Heart left ventricle (tissue), 16 donors: ENCODE results near the gene DMGDH. TPM values are rescaled to one million over a fixed set of nuclear protein-coding genes. Genes with fewer than 3 reads are reported as not detected.

ENCODE experiments used
- ATAC-seq, 4 donors: fragments of 200-7000 bp; cut with Tn5 transposase; one replicate each; pipeline ENCODE4 v1.9.1; 2020 to 2022; ENCODE audit warnings: moderate library complexity in 4 of 4, mild to moderate bottlenecking in 3 of 4, moderate number of reproducible peaks in 1 of 4
- DNase-seq, 5 donors: peaks; one replicate each; pipeline ENCODE4 v3.0.0-alpha.2; 2020
- H3K27ac ChIP-seq, 12 donors: fragments of 200-600 bp; sonication (generic) in 4 of 12; one replicate each; pipeline versions ENCODE4 v1.5.0 to v1.8.0; 2016 to 2022; ENCODE audit warnings: mild to moderate bottlenecking in 2 of 12
- H3K27me3 ChIP-seq, 9 donors: fragments of 200-600 bp; sonication (generic) in 2 of 9; one replicate each; pipeline versions ENCODE4 v1.5.1 to v1.8.0; 2016 to 2022; ENCODE audit warnings: mild to moderate bottlenecking in 3 of 9
- H3K36me3 ChIP-seq, 9 donors: fragments of 200-600 bp; sonication (generic) in 2 of 9; one replicate each; pipeline versions ENCODE4 v1.5.0 to v1.8.0; 2018 to 2022; ENCODE audit warnings: mild to moderate bottlenecking in 2 of 9
- H3K4me1 ChIP-seq, 12 donors: fragments of 200-600 bp; sonication (generic) in 4 of 12; one replicate each; pipeline versions ENCODE4 v1.5.0 to v1.8.0; 2016 to 2022; ENCODE audit warnings: mild to moderate bottlenecking in 3 of 12
- H3K4me3 ChIP-seq, 12 donors: fragments of 200-600 bp; sonication (generic) in 4 of 12; one replicate each; pipeline versions ENCODE4 v1.5.0 to v1.8.0; 2017 to 2022; ENCODE audit warnings: mild to moderate bottlenecking in 9 of 12, moderate library complexity in 4 of 12
- H3K9me3 ChIP-seq, 12 donors: fragments of 200-600 bp; sonication (generic) in 4 of 12; one replicate each; pipeline versions ENCODE4 v1.5.0 to v1.8.0; 2016 to 2022; ENCODE audit warnings: mild to moderate bottlenecking in 1 of 12
- CTCF ChIP-seq, 12 donors: fragments of 200-600 bp; sonication (generic) in 4 of 12; IDR thresholded peaks; one replicate each; pipeline versions ENCODE4 v1.5.0 to v1.8.0; 2018 to 2022; ENCODE audit warnings: antibody characterized with exemption in 12 of 12, mild to moderate bottlenecking in 5 of 12
- POLR2A ChIP-seq, 2 donors: fragments of 450-650 bp; IDR thresholded peaks; one replicate each; pipeline ENCODE4 v1.6.1; 2017; ENCODE audit warnings: antibody characterized with exemption in 2 of 2, mild to moderate bottlenecking in 2 of 2, moderate library complexity in 2 of 2
- WGBS, 4 donors: extraction: QIAGEN DNeasy Blood & Tissue Kit in 2 of 4; methylation state at CpG; one replicate each; pipeline versions ENCODE4 v1.1.5 to v1.1.7; 2013 to 2018; 5-methylcytosine and 5-hydroxymethylcytosine counted together
- intact Hi-C, 10 donors: fragments of 100-400 bp; cut with DNase I; formaldehyde crosslinking; loops; one replicate each; pipeline versions ENCODE4 v1.11.1 to v1.14.2; 2022
- polyA plus RNA-seq, 2 donors: library from polyadenylated mRNA; stranded (reverse); fragments of 200-250 nt; gene quantifications; one replicate each; pipeline ENCODE4 v1.2.3, GENCODE V29; 2013
- total RNA-seq, 9 donors: library from RNA; depleted of rRNA in 2 of 9; stranded (reverse); fragments of >200 nt in 2 of 9; fragmentation: NEBNext Ultra II Directional in 3 of 9; extraction: Animal tissue kit (Norgen Biotek cat#: 25700) in 3 of 9; gene quantifications; one replicate each; pipeline versions ENCODE4 v1.1.0 to v1.2.4, GENCODE V29; 2016 to 2023
- donor health status: ischemic (EF 13 %, LVEDD 7.1; RV severe dilation, severe dysfunction).
- donor health status: healthy with polysubstance abuse.
- donor health status: DM: no; HTN: yes; CAD: no.
- donor health status: DM: no; HTN: no; CAD: no.
- donor health status: ischemic (EF 25% LVEDD 6.9; RV normal size, moderate dysfunction).
- donor health status: ischemic (EF 25% LVEDD 5.7; RV mildly dilated, moderate dysfunction).
- donor health status: healthy.
- donor health status: DM: yes; HTN: yes; CAD: no.
- donor health status: ischemic (EF 35%, LVEDD 5.7; RV mildly dilated, moderate dysfunction).
- donor health status: nonischemic (EF 11% LVEDD 7.7; RV severe dilation, severe dysfunction).
- donor health status: DM: yes; HTN: yes; CAD: no.
- donor health status: PGD.
- donor health status: ischemic (EF 29% LVEDD 5.4; RV normal size, mild dysfunction).
- donor health status: nonischemic (EF 23%, LVEDD 6.1; RV moderate dilation, normal function).

DMGDH gene
- total and polyA plus RNA-seq, 11 donors = 0.25 to 3.2 (median 2.2) TPM

GRCh38 chr5:79107020-79107796 is 37.7 kb upstream of the DMGDH start:
- DNase-seq = no peak
- WGBS, 4 donors = 58 to 67% (median 64%) methylated on average over 7 of the region's 7 CpGs
- Histone ChIP-seq H3K27ac (no peak overlapping the region), H3K27me3 (peaks cover 7 to 35% (median 25%) of the 10 kb centered on the region in 9 donors), H3K9me3 (no peaks in the 10 kb centered on the region), H3K4me1 (peaks cover 0 to 26% (median 2%) of the 10 kb centered on the region in 12 donors), H3K4me3 (no peak overlapping the region), H3K36me3 (no peaks in the 10 kb centered on the region)
- peak in 2 of 4 donors; percentile 32 to 53 for ATAC-seq
- TF ChIP-seq POLR2A (IDR thresholded peaks at IDR 0.05) = no peak
- TF ChIP-seq CTCF (IDR thresholded peaks at IDR 0.05) = no peak
- intact Hi-C loops = no loop called here

GRCh38 chr5:79105868-79106267 is 36.4 kb upstream of the DMGDH start:
- Histone ChIP-seq H3K4me1 (peaks cover 0 to 20% (median 0%) of the 10 kb centered on the region in 12 donors), H3K36me3 (no peaks in the 10 kb centered on the region), H3K27ac (no peak overlapping the region), H3K4me3 (no peak overlapping the region), H3K9me3 (no peaks in the 10 kb centered on the region), H3K27me3 (peaks cover 0 to 21% (median 16%) of the 10 kb centered on the region in 9 donors)
- ATAC-seq (no peak), DNase-seq (no peak)
- TF ChIP-seq POLR2A (IDR thresholded peaks at IDR 0.05) (no peak), CTCF (IDR thresholded peaks at IDR 0.05) (no peak)
- WGBS, 4 donors = 84 to 91% (median 88%) methylated on average over 2 of the region's 2 CpGs
- intact Hi-C loops = no loop called here

- DNase-seq (no peak), ATAC-seq (no peak)
- H3K27me3 ChIP-seq = no peaks in the 10 kb centered on the region
- intact Hi-C loops = no loop called here
- TF ChIP-seq CTCF (IDR thresholded peaks at IDR 0.05) = no peak
- no peak for TF ChIP-seq POLR2A (IDR thresholded peaks at IDR 0.05)
- H3K4me1 ChIP-seq = no peaks in the 10 kb centered on the region
- 48 to 57% (median 50%) methylated on average over 3 of the region's 3 CpGs for WGBS, 4 donors
- H3K4me3 ChIP-seq = no peak overlapping the region
- no peak overlapping the region for H3K27ac ChIP-seq
- no peaks in the 10 kb centered on the region for H3K36me3 ChIP-seq
- no peaks in the 10 kb centered on the region for H3K9me3 ChIP-seq
Observed at GRCh38 chr5:79093762-79094161, 24.3 kb upstream of the DMGDH start.

- Histone ChIP-seq H3K4me1 (no peaks in the 10 kb centered on the region), H3K36me3 (no peaks in the 10 kb centered on the region), H3K27ac (no peak overlapping the region), H3K27me3 (no peaks in the 10 kb centered on the region), H3K4me3 (no peak overlapping the region), H3K9me3 (no peaks in the 10 kb centered on the region)
- WGBS, 4 donors = 51 to 59% (median 57%) methylated on average over 3 of the region's 3 CpGs
- DNase-seq (no peak), ATAC-seq (peak; percentile 55 to 95 (median 86))
- intact Hi-C loops = no loop called here
- TF ChIP-seq CTCF (IDR thresholded peaks at IDR 0.05) (no peak), POLR2A (IDR thresholded peaks at IDR 0.05) (no peak)
Observed at GRCh38 chr5:79091064-79091463, 21.6 kb upstream of the DMGDH start.
